Fibroblast of lung (primary cell): ENCODE data around the gene RCOR3. TPM values are rescaled to one million over a fixed set of nuclear protein-coding genes. Genes with fewer than 3 reads are reported as not detected.
"Not testable (repeated sequence)": the region's sequence is repeated elsewhere in the genome, so short reads cannot be mapped to it uniquely, and the experiment has no call there.

Experiments used
- DNase-seq, 2 donors: peaks; one replicate each; pipeline versions ENCODE4 v3.0.0 to v3.0.0-alpha.2; 2010; ENCODE audit warnings: low read depth in 2 of 2
- H2AFZ ChIP-seq: 2 replicates; pipeline ENCODE4 v1.5.1; 2012; ENCODE audit warnings: low read length, control low read depth, inconsistent platforms
- H3K27ac ChIP-seq: 2 replicates; pipeline ENCODE4 v1.5.1; 2011; ENCODE audit warnings: low read length, control low read depth; ENCODE audit not compliant: insufficient read depth
- H3K27me3 ChIP-seq: 2 replicates; pipeline ENCODE4 v1.5.1; 2011; ENCODE audit warnings: mild to moderate bottlenecking, low read length; ENCODE audit not compliant: control insufficient read depth, insufficient read depth
- H3K36me3 ChIP-seq: 2 replicates; pipeline ENCODE4 v1.5.1; 2011; ENCODE audit warnings: low read length; ENCODE audit not compliant: control insufficient read depth, insufficient read depth
- H3K4me1 ChIP-seq: 2 replicates; pipeline ENCODE4 v1.5.1; 2011; ENCODE audit warnings: low read length; ENCODE audit not compliant: control insufficient read depth, insufficient read depth; ENCODE audit errors: extremely low read depth
- H3K4me2 ChIP-seq: 2 replicates; pipeline ENCODE4 v1.5.1; 2011; ENCODE audit warnings: low read length, control low read depth; ENCODE audit not compliant: insufficient read depth; ENCODE audit errors: extremely low read depth
- H3K4me3 ChIP-seq, 4 experiments: fragments of 200-600 bp in 1 of 4; sonication (generic) in 1 of 4; replicated peaks in 1 of 4; 2 replicates each; pipeline ENCODE4 v1.5.1; 2011 to 2016; ENCODE audit warnings: low read length in 4 of 4, low read depth in 3 of 4, mild to moderate bottlenecking in 3 of 4, control low read depth in 2 of 4, inconsistent platforms in 1 of 4, mixed read lengths in 1 of 4; ENCODE audit not compliant: insufficient read depth in 1 of 4; ENCODE audit errors: control extremely low read depth in 1 of 4
- H3K79me2 ChIP-seq: 2 replicates; pipeline ENCODE4 v1.5.1; 2012; ENCODE audit warnings: mild to moderate bottlenecking, low read length, inconsistent platforms; ENCODE audit not compliant: control insufficient read depth, insufficient read depth
- H3K9ac ChIP-seq: 2 replicates; pipeline ENCODE4 v1.5.1; 2011; ENCODE audit warnings: mild to moderate bottlenecking, low read length, control low read depth; ENCODE audit not compliant: insufficient read depth
- H3K9me3 ChIP-seq: 2 replicates; pipeline ENCODE4 v1.5.1; 2012; ENCODE audit warnings: low read depth, low read length; ENCODE audit not compliant: control insufficient read depth, insufficient read depth
- H4K20me1 ChIP-seq: 2 replicates; pipeline ENCODE4 v1.5.1; 2011; ENCODE audit warnings: low read length; ENCODE audit not compliant: control insufficient read depth, insufficient read depth; ENCODE audit errors: extremely low read depth
- CTCF ChIP-seq, 2 donors: IDR thresholded peaks in 1 of 2; conservative IDR thresholded peaks in 1 of 2; 1 replicate in 1 of 2; 2 replicates in 1 of 2; pipeline ENCODE4 v1.5.1; 2011 to 2012; ENCODE audit warnings: low read length in 2 of 2, control low read depth in 1 of 2, inconsistent platforms in 1 of 2, low read depth in 1 of 2, mild to moderate bottlenecking in 1 of 2
- EZH2 ChIP-seq: IDR thresholded peaks from 2 replicates; pipeline ENCODE4 v1.5.1; 2012; ENCODE audit warnings: low read length, control low read depth, mild to moderate bottlenecking; ENCODE audit errors: missing control alignments
- polyA plus RNA-seq, 2 donors: library from polyadenylated mRNA; depleted of rRNA in 1 of 2; stranded (reverse) in 1 of 2; unstranded in 1 of 2; fragments of >200 nt; gene quantifications; 2 replicates each; pipeline ENCODE4 v1.2.1, GENCODE V29; 2011 to 2012; ENCODE audit warnings: missing spikeins in 1 of 2
- total RNA-seq: library from RNA; depleted of rRNA; stranded (reverse); fragments of >200 nt; gene quantifications from 2 replicates; pipeline ENCODE4 v1.2.1, GENCODE V29; 2014

The RCOR3 gene
- total and polyA plus RNA-seq, 2 donors (not counting 1 experiment from before 2014, with no cell fraction given) = 24.9 to 38.1 TPM

GRCh38 chr1:211241071-211241470 is 18.1 kb upstream of the RCOR3 start:
- H3K4me1 ChIP-seq = no peaks in the 10 kb centered on the region
- H3K4me2 ChIP-seq = no peak overlapping the region
- no peak overlapping the region for H3K27ac ChIP-seq
- H3K27me3 ChIP-seq = no peaks in the 10 kb centered on the region
- H4K20me1 ChIP-seq = no peaks in the 10 kb centered on the region
- H3K4me3 ChIP-seq = no peak overlapping the region
- H3K79me2 ChIP-seq = no peaks in the 10 kb centered on the region
- TF ChIP-seq EZH2 = no peak
- no peak for TF ChIP-seq CTCF (conservative IDR thresholded peaks at IDR 0.05 in 1 of 2, IDR thresholded peaks at IDR 0.05 in 1 of 2; ENCODE audit: low read depth in 1 of 2, low read length in 2 of 2)
- no peak overlapping the region for H2AFZ ChIP-seq
- no peak overlapping the region for H3K9ac ChIP-seq
- no peaks in the 10 kb centered on the region for H3K9me3 ChIP-seq
- no peaks in the 10 kb centered on the region for H3K36me3 ChIP-seq
- no peak for DNase-seq

- H3K27ac ChIP-seq, H3K36me3 ChIP-seq, H3K4me1 ChIP-seq, H4K20me1 ChIP-seq, H2AFZ ChIP-seq, H3K9ac ChIP-seq, H3K9me3 ChIP-seq, H3K4me3 ChIP-seq, H3K79me2 ChIP-seq, DNase-seq, H3K4me2 ChIP-seq, H3K27me3 ChIP-seq: not testable (repeated sequence)
Observed at GRCh38 chr1:211243639-211244038, 15.5 kb upstream of the RCOR3 start.

- not testable (repeated sequence) for H3K4me2 ChIP-seq, H3K27me3 ChIP-seq, H3K36me3 ChIP-seq, H3K27ac ChIP-seq, H2AFZ ChIP-seq, H3K9me3 ChIP-seq, H3K4me3 ChIP-seq, H3K4me1 ChIP-seq, DNase-seq, H3K9ac ChIP-seq, H4K20me1 ChIP-seq, H3K79me2 ChIP-seq
Observed at GRCh38 chr1:211246583-211246982, 12.6 kb upstream of the RCOR3 start.

- H3K9me3 ChIP-seq = no peaks in the 10 kb centered on the region
- TF ChIP-seq EZH2 = no peak
- TF ChIP-seq CTCF (conservative IDR thresholded peaks at IDR 0.05 in 1 of 2, IDR thresholded peaks at IDR 0.05 in 1 of 2; ENCODE audit: low read depth in 1 of 2, low read length in 2 of 2) = no peak
- no peak overlapping the region for H2AFZ ChIP-seq
- no peaks in the 10 kb centered on the region for H3K36me3 ChIP-seq
- H3K9ac ChIP-seq = no peak overlapping the region
- H3K79me2 ChIP-seq = no peaks in the 10 kb centered on the region
- peak in 1 of 2 donors; percentile 6 for DNase-seq
- H3K4me1 ChIP-seq = no peaks in the 10 kb centered on the region
- H3K27me3 ChIP-seq = no peaks in the 10 kb centered on the region
- no peaks in the 10 kb centered on the region for H4K20me1 ChIP-seq
- H3K4me3 ChIP-seq = no peak overlapping the region
- no peak overlapping the region for H3K27ac ChIP-seq
- no peak overlapping the region for H3K4me2 ChIP-seq
Observed at GRCh38 chr1:211247921-211248320, 11.2 kb upstream of the RCOR3 start.

GRCh38 chr1:211249611-211250010 is 9.6 kb upstream of the RCOR3 start:
- H3K4me2 ChIP-seq, H3K36me3 ChIP-seq, H3K27ac ChIP-seq, H3K9me3 ChIP-seq, DNase-seq, H3K4me3 ChIP-seq, H4K20me1 ChIP-seq, H2AFZ ChIP-seq, H3K27me3 ChIP-seq, H3K79me2 ChIP-seq, H3K4me1 ChIP-seq, H3K9ac ChIP-seq: not testable (repeated sequence)
